HFFc6 (cell line): ENCODE results near the gene UPF3A. TPM values are rescaled to one million over a fixed set of nuclear protein-coding genes. Genes with fewer than 3 reads are reported as not detected.
"Not testable (repeated sequence)": the region's sequence is repeated elsewhere in the genome, so short reads cannot be mapped to it uniquely, and the experiment has no call there.

ENCODE experiments used
- DNase-seq: peaks from one replicate; pipeline ENCODE4 v3.0.0-alpha.2; 2018
- H3K27ac Mint-ChIP-seq: 2 replicates; pipeline ENCODE4 v1.8.0; 2020; ENCODE audit warnings: mild to moderate bottlenecking, mixed read lengths
- H3K27me3 Mint-ChIP-seq: 2 replicates; pipeline ENCODE4 v1.8.0; 2021; ENCODE audit warnings: mild to moderate bottlenecking, moderate library complexity, mixed read lengths; ENCODE audit not compliant: insufficient read depth
- H3K36me3 Mint-ChIP-seq: 2 replicates; pipeline ENCODE4 v1.8.0; 2021; ENCODE audit warnings: low read depth, mixed read lengths
- H3K4me1 Mint-ChIP-seq: 2 replicates; pipeline ENCODE4 v1.8.0; 2020; ENCODE audit warnings: low read depth, mixed read lengths
- H3K4me3 Mint-ChIP-seq: 2 replicates; pipeline ENCODE4 v1.8.0; 2020; ENCODE audit warnings: mild to moderate bottlenecking, moderate library complexity, mixed read lengths
- H3K9me3 Mint-ChIP-seq: 2 replicates; pipeline ENCODE4 v1.8.0; 2020; ENCODE audit warnings: mild to moderate bottlenecking, mixed read lengths
- CTCF ChIP-seq: fragments of 200-600 bp; sonication (generic); IDR thresholded peaks from 2 replicates; pipeline ENCODE4 v1.5.0; 2021; ENCODE audit warnings: antibody characterized with exemption, mild to moderate bottlenecking
- total RNA-seq, 6 experiments: library from RNA; stranded (reverse); fragmentation: NEBNext Ultra II Directional; extraction: Animal tissue kit (Norgen Biotek cat#: 25700); gene quantifications; 2 replicates in 1 of 6; 3 replicates in 5 of 6; pipeline ENCODE4 v1.2.3, GENCODE V29; 2021

UPF3A gene
- total RNA-seq, 6 experiments from 2014 or later: 32.4 to 42.9 (median 39.8) TPM

DNA sequence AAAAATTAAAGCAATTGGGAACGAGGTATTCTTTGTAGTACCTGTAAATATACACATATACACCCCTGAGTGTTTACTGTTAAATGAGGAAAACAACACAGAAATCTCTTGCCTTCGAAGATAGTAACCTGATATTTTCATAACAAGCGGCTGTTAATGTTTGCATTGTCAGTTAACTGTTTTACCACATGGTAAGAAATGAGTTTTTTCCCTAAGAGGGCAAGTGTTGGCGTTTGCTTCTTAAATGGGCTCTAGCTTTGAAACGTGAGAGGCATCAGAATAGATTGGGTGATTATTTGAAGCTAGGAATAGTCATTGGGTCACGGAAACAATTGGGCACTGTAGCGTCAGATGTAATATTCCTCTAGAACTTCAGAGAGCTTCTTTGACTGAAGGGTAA, 22.0 kb upstream of the UPF3A start:
- no peak overlapping the region for H3K27ac Mint-ChIP-seq
- peaks cover 73% of the 10 kb centered on the region for H3K36me3 Mint-ChIP-seq
- TF ChIP-seq CTCF: no peak
- no peaks in the 10 kb centered on the region for H3K27me3 Mint-ChIP-seq
- peaks cover 31% of the 10 kb centered on the region for H3K4me1 Mint-ChIP-seq
- H3K9me3 Mint-ChIP-seq: no peaks in the 10 kb centered on the region
- H3K4me3 Mint-ChIP-seq: no peak overlapping the region
- no peak for DNase-seq

GRCh38 chr13:114259974-114260373, 21.4 kb upstream of the UPF3A start:
- Mint-ChIP-seq H3K27ac (no peak overlapping the region), H3K4me1 (peaks cover 37% of the 10 kb centered on the region), H3K9me3 (no peaks in the 10 kb centered on the region), H3K4me3 (no peak overlapping the region), H3K36me3 (peaks cover 71% of the 10 kb centered on the region), H3K27me3 (no peaks in the 10 kb centered on the region)
- TF ChIP-seq CTCF: no peak
- DNase-seq: no peak

- H3K4me1 Mint-ChIP-seq: peaks cover 46% of the 10 kb centered on the region
- H3K36me3 Mint-ChIP-seq: peaks cover 69% of the 10 kb centered on the region
- no peaks in the 10 kb centered on the region for H3K27me3 Mint-ChIP-seq
- H3K27ac Mint-ChIP-seq: peak overlapping the region; percentile 22
- no peaks in the 10 kb centered on the region for H3K9me3 Mint-ChIP-seq
- no peak overlapping the region for H3K4me3 Mint-ChIP-seq
- no peak for DNase-seq
- no peak for TF ChIP-seq CTCF
Measured at GRCh38 chr13:114260814-114261213, 20.6 kb upstream of the UPF3A start.

GRCh38 chr13:114261328-114261965, 20.0 kb upstream of the UPF3A start:
- H3K36me3 Mint-ChIP-seq: peaks cover 73% of the 10 kb centered on the region
- H3K4me1 Mint-ChIP-seq: peaks cover 51% of the 10 kb centered on the region
- no peaks in the 10 kb centered on the region for H3K27me3 Mint-ChIP-seq
- TF ChIP-seq CTCF: no peak
- H3K27ac Mint-ChIP-seq: peak overlapping the region; percentile 22
- H3K9me3 Mint-ChIP-seq: no peaks in the 10 kb centered on the region
- DNase-seq: no peak
- no peak overlapping the region for H3K4me3 Mint-ChIP-seq

GRCh38 chr13:114263578-114263977, 17.8 kb upstream of the UPF3A start:
- no peaks in the 10 kb centered on the region for H3K9me3 Mint-ChIP-seq
- peak overlapping the region; percentile 59 for H3K27ac Mint-ChIP-seq
- H3K4me3 Mint-ChIP-seq: no peak overlapping the region; the same call in 1 of the 2 replicates
- H3K27me3 Mint-ChIP-seq: no peaks in the 10 kb centered on the region
- DNase-seq: no peak
- peaks cover 51% of the 10 kb centered on the region for H3K4me1 Mint-ChIP-seq
- no peak for TF ChIP-seq CTCF
- H3K36me3 Mint-ChIP-seq: peaks cover 73% of the 10 kb centered on the region

- H3K27ac Mint-ChIP-seq: peak overlapping the region; percentile 79
- peaks cover 55% of the 10 kb centered on the region for H3K4me1 Mint-ChIP-seq
- not testable (repeated sequence) for H3K27me3 Mint-ChIP-seq, H3K4me3 Mint-ChIP-seq, DNase-seq, H3K9me3 Mint-ChIP-seq
- H3K36me3 Mint-ChIP-seq: peaks cover 77% of the 10 kb centered on the region
Measured at GRCh38 chr13:114264313-114264712, 17.1 kb upstream of the UPF3A start.
